Amniotic epithelial cell (primary cell): Measurements from ENCODE around the gene UMAD1.

ENCODE experiments used
- DNase-seq: peaks from one replicate; pipeline ENCODE4 v3.0.0-alpha.2; 2010; ENCODE audit warnings: low read depth

The UMAD1 gene

DNA sequence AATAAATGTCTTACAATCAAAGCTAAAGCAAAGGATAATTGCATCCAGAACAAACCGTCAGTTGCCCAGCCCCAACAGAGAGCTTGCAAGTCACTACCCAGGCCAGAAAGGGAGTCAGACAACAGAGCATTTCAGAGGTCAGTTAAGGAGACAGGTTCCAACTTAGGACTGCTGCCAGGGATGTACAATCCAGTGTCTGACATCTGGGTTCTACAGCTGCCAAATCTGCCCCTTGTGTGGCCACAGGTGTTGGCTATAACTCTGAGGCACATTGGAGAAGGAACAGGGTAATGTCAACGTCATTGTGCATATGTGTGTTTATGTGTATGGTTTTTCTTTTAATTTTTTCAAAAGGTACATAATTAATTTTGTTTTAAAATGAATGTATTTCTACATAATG is 242.8 kb downstream of the UMAD1 start:
- DNase-seq = no peak

DNA sequence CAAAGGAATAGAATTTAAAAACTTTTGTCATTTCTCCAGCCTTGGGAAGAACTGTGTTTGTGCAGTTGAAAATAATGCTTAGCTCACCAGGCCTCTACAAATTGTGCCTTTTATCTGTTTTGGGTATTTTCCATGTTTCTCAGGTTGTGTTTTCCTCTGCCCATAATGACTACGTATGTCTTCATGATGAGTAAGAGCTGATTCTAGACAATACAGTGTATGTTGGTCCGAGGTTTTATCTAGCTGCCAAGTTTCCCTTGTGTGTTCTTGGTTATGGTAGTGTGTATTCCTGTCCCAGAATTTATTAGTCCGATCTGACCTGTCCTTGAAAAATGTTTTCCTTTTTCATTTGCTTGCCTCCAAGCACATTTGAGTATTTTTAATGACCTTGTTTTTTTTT is 244.3 kb downstream of the UMAD1 start:
- peak; percentile 61 for DNase-seq

DNA sequence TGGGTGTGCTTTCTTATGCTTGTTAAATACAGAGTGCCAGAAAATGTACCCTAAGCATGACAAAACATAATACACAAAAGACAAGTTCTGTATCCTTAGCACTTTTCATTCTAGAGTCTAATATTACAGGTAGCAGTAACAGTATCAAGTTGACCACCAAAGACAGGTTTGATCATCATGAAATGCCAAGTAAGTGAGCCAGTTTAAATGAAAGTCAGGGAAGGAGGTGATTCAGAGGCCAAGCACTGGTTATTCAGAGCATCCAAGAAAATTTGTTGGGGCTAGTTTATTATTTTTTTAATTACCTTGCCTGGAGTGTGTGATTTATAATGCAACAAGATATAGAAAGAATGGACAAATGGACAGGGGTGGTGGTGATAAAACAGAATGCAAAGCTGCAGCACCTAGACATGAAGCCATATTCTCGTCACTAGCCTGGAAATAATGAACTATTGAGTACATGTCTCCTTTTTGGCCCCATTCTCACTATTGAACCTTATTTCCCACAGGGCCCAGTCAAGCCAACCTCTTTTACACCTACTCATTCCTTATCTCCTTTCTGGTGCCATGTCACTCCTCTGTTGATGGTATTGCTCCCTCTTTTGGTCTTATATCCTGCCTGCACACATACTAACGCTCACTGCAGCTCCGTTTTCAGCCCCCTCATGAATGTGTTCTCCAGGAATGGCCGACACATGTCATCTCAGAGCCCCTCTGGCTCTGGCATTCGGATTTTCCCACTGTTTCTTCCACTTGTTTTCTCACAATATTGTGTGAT is 249.4 kb downstream of the UMAD1 start:
- DNase-seq = no peak

DNA sequence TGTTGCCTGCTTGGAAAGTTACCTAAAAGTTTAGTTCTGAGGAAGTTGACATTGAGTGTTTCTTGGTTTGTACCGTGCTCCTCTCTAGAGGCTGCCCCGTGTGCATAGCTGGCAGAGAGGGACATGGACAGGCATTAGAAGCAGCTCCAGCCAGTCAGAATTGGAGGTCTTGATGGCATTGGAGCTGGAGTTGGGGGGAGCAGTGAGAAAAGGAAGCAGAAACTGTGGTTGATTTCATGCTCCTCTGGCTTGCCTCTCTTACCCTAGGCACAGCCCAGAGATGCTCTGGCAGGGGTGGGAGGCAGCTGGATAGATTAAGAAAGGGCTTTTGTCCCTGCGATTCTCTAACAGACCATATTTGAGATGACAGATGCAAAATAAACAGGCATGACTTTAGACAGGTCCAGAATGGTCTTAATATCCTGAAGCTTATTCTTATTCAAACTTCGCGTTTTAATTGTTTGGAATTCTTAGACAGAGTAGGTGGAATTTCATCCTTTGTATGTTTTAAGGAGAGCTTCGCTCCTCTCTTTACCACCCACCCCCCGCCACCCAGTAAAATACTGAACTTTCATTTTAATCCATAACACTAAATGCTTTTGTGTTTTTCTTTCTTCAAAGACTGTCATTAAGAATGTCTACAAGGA is 254.6 kb downstream of the UMAD1 start:
- DNase-seq = no peak

DNA sequence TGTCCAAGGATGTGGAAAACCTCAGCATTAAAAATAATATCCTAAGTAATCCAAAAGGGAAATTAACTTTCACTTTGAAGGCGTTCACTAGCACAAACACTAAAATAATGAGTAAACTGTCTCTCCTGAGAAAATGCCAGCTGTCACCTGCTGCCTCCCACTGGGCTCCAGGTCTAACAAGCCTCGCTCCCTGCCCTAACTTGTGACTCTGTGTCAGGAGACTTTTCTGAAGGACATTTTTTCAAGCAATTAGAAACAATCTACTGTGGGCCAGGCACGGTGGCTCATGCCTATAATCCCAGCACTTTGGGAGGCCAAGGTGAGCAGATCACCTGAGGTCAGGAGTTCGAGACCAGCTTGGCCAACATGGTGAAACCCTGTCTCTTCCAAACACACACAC is 255.2 kb downstream of the UMAD1 start:
- DNase-seq = no peak

DNA sequence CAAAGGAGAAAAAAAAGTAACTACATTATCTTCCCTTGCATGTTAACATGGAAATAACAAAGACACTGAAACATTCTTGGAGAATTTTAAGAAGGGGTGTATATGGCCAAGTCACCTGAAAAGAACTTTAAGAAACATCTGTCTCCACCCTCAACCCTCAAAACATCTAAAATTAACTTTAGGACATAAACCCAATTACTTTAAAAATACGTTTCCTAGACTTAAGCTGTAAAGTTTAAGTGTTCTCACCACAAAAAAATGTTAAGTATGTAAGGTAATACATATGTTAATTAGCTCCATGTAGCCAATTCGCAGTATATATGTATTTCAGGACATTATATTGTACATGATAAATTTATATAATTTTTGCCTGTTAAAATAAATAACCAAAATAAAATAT is 257.0 kb downstream of the UMAD1 start:
- no peak for DNase-seq

DNA sequence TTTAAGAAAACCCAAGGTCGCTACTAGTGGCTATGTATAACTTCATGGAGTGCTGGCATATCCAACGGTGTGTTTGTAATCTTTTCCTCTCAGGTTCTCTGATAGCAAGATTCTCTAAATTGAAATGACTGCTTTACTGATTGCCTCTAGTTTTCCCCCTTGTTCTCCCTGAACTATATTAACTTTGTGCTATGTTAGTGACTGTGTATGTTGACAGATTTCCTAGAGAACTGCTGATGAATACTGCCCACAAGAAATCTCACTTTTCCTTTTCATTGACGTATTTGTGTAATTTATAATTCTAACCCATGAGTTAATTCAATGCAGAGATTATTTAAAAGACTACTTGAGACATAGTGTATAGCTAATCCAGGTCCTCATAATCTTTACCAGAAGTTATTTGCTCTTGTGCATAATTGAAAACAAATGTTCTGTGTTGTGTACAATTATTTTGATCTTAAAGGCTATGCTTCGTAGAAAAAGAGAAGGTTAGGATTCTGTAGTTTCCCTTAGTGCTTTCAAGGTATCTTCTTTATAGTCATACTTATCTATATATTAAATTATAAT is 257.5 kb downstream of the UMAD1 start:
- DNase-seq = no peak

DNA sequence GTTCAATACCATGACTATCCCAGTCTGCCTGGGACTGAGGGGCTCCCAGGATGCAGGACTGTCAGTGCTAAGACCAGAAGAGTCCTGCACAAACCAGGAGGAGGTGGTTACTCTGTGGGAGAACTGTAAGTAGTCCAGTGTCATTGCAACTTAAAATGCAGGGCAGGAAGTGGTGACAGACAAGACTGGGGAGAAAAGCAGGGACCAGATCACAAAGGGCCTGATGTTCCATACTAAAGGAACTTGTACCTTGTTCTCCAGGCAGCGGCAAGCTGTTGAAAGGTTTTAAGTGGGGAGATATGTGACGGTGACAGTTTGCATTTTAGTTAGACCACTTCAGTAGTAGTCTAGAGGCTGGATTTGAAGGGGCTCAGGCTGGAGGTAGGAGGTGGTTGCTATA is 262.3 kb downstream of the UMAD1 start:
- DNase-seq = no peak

DNA sequence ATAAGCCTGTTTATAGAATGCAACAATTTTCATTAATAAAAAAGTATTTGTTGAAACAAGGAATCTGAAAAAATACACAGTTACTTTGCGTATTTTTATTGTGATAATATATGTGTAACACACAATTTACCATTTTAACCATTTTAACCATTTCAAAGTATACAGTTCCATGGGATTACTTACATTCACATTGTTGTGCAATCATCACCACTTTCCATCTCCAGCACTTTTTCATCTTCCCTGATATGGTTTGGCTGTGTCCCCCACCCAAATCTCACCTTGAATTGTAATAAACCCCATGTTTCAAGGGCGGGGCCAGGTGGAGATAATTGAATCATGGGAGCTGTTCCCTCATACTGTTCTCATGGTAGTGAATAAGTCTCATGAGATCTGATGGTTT is 266.8 kb downstream of the UMAD1 start:
- DNase-seq = no peak

DNA sequence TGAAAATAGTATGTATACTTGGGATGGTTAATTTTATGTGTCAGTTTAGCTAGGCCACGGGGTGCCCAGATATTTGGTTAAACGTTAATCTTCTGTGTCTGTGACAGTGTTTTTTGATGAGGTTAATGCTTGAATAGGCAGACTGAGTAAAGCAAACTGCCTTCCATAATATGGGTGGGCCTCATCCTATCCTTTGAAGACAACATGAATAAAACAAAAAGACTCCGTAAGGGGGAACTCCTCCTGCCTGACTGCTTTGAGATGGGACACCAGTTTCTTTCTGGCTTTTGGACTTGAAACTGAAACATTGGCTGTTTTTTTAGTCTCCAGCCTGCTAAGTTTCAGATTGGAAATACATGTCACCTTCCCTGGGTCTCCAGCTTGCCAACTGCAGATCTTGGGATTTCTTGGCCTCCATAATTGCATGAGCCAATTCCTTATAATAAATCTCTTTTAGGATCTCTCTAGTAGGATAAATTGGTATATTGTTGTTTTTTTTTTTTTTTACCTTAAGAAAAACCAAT is 268.1 kb downstream of the UMAD1 start:
- DNase-seq = no peak

DNA sequence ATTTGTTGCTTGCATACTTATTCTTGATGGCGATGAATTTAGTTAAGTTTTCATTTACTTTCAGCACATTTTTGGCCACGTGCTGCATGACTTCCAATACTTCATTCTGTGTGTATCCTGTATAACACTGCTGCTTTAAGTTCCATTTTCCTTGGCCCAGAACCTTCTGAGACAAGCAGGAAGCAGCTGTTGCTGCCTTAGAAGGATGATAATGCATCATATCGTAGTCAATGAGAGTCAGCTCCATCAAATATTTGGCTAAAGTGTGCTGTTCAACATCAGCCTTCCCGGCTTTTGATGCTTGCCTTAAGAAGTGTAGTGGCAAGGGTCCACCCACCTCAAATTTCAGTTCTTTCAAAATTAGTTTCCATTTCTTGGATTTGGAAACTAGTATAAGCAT is 268.8 kb downstream of the UMAD1 start:
- DNase-seq = no peak

DNA sequence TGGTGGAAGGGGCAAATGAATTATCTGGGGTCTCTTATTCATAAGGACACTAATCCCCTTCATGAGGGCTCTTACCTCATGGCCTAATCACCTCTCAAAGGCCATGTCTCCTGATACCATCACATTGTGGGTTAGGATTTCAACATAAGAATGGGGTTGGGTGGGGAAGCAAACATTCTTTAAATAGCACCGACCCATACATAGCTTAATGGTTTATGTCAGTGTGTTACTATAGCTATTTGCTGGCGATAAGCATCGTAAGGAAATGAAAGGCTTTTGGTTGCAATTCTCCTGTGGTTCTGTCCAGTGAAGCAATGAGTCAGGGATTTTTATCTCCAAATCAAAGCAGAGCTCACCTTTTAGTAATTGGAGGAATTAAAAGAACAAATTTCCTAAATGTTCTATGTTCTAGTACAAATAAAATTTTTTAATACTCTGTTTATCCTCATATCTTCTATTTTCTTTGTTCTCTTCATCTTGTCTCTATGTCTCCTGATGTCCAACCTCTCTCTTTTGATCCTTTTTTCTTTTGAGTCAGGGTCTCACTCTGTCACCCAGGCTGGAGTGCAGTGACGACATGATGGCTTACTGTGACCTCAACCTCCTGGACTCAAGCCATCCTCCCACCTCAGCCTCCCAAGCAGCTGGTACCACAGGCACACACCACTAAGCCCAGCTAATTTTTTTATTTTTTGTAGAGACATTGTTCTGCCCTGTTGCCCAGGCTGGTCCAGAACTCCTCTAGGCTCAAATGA is 271.0 kb downstream of the UMAD1 start:
- DNase-seq = peak; percentile 99

DNA sequence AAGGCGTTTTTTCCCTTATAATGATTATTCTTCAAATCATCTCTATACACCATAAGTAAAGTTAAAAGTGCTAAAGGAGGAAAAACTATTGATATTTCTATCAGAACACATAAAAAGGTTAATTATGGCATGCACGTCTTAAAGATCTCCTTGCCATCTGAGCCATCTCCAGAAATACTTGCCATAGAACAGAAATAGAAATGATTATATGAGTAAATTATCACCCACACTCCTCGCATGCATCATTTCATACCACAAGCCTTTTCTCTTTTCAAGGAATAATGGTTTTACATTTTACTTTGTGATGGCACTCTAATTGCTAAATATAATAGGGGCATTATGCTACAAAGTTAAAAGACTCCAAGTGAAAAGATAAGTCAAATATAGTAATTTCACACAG is 272.4 kb downstream of the UMAD1 start:
- DNase-seq = no peak

DNA sequence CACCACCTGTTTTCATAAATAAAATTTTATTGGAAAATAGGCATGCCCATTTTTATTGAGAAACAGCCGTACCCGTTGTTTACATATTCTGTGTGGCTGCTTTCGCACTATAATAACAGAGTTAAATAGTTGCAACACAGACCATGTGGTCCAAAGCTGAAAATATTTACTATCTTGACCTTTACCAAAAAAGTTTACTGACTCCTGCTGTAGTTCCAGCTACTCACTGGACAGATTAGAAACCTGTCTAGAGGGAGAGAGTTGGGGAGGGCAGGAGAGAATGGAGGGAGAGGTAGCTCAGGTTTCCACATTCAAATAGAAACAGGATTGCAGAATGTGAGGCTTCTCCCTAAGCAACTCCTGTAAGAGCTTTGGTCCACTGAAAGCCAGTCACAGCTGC is 273.0 kb downstream of the UMAD1 start:
- peak; percentile 49 for DNase-seq

DNA sequence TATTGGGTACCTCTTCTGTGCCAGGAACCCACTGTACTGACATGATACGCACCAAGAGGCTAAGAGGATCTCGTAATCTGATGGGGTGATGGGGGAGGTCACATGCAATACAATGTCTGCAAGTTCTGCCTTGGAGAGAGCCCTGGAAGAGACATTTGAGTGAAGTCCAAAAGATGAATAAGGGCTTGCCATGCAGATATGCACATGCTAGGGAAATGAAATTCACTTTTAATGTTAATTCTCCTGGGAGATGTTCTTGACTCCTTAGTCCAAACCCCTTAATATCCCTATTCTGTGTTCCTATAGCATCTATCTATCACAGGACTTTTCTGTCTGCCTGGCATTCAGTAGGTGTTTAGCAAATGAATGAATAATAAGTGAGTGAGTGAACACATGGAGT is 274.0 kb downstream of the UMAD1 start:
- no peak for DNase-seq

DNA sequence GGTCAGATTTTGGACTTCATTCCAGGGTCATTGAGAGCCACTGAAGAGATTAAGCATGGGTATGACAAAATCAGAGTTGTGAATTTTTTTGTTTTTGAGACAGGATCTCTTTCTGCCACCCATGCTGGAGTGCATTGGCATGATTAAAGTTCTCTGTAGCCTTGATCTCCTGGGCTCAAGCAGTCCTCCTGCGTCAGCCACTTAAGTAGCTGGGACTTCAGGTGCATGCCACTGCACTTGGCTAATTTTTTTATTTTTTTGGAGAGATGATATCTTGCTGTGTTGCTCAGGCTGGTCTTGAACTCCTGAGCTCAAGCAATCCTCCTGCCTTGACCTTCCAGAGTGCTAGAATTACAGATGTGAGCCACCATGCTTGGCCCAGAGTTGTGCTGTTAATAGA is 275.5 kb downstream of the UMAD1 start:
- no peak for DNase-seq

DNA sequence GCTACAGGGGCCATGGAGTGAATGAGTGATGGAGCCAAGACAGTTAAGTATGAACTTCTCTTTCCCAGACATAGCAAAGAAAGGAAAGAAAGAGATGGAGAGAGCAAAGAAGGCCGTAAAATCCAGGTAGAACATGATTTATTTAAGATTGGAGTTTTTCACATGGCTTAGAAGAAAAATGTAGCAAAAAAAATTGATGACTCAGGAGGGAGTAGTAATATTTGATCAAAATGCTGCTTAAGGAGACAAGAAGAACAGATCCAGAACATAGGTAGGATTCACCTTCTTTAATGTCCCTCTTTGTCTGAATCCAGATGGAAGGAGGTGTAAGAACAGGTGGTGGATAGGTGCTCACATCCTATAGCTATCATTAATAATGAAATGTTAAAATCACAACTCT is 277.0 kb downstream of the UMAD1 start:
- no peak for DNase-seq

DNA sequence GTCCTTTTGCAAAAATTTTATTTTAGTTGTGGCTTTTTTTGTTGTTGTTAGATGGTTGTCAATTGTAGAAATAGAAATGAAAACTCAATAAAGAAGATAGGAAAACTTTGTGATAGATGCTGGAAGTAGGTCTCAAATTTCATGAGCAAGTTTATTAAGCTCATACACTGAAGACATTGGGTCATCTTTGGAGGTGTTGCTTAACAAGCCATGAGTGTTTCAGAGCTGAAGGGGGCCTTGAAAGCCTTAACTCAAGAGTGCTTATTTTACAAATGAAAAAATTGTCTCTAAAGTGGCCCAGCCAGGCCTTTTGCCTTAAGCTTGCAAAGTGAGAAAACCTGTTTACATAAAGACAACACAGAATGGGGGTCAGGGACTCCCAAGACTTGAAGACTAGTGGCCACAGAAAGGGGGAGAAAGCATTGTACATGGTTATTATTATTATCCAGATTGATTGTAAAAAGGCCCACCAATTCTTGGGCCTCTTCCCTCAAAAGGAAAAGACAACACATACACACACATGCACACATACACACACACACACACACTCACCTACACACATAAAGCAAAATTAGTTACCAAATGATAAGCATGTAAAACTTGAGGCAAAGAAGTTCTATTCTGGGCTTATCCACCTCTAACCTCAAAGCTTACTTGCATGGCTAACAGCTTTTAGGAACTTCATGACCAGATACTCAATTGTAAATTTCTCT is 278.3 kb downstream of the UMAD1 start:
- peak; percentile 44 for DNase-seq

DNA sequence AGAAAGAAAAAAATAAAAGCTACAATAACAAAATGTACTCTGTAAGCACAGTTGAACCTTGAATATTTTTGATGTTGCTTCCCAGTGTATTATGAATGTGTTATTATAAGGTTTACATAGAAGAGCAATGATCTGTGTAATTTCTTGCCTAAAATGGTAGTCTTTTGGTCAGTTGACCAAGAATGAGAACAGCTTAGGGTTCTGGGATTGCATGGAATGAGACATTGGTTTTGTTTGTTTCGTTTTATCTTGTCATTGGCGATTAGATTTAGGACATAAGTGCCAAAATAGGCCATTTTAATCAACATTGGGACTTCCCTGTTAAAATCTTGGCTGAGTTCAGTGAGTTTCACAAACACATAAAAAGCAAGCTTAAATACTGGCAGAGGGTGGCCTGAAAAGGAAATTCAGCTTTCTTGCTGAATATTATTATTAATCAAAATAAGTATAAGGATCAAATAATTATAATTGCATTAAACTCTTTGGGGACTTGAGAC is 278.9 kb downstream of the UMAD1 start:
- DNase-seq = no peak

DNA sequence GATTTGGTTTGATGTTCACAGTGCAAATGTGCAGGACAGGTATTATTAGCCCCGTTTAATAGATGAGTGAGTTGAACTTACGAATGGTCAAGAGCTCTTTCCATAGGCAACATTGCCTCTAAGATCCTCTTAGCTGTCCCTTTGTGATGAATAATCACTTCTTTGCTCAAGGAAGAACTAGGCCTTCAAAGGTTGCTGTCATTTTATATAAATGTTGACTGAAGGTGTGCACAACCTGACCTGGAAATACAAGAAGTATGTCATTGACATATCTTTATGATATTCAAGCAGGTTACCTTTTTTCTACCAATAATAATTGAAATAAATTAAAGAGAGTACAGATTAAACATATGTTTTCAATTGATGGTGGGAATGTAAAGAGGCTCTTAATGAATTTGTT is 279.5 kb downstream of the UMAD1 start:
- DNase-seq = no peak

DNA sequence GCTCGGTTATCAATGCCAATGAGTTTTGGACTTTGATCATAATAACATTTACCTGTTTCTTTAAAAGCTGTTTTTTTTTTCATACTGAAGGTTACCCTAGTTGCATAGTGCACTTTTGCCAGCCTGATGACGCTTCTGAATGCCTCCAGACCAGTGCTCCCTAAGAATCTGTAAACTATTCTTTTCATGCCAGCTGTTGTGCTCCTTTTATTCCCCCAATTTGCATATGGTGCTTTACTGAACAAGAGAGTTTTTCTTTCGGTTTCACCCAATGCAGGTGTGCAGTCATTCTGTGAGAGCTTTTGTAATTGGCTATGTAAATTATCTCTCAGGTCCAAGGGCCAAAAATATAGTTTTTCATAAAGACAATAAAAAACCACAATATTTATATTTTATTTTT is 279.9 kb downstream of the UMAD1 start:
- no peak for DNase-seq

DNA sequence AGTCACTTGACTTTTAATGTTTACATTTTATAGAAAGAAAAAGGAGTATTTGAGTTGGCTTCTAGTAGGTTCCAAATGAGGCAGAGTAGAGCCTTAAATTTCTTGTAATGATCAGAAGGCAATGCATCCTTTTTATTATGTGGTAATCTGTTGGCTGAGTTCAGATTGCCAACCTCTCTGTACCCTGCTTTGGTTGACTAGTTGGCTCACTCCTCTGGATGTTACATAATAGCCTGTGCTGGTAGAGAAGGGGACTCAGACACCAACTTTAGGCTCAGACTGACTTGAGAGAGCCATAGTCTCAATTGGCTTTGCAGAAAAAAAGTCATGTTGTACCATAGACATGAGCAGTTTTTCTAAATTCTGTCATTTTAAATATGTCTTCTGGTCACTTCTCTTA is 281.3 kb downstream of the UMAD1 start:
- no peak for DNase-seq
